Skeletal muscle satellite cell (primary cell): ENCODE measurements around the gene C19orf44.
A peak's percentile ranks its signal among the peaks of the same experiment; 100 is the strongest.
"Not testable (repeated sequence)": the region's sequence is repeated elsewhere in the genome, so short reads cannot be mapped to it uniquely, and the experiment has no call there.

ENCODE experiments used
- H3K27me3 ChIP-seq: 2 replicates; pipeline ENCODE4 v1.7.0; 2013; ENCODE audit warnings: low read length; ENCODE audit not compliant: control insufficient read depth, insufficient read depth
- H3K36me3 ChIP-seq: 2 replicates; pipeline ENCODE4 v1.7.0; 2013; ENCODE audit warnings: mild to moderate bottlenecking, control low read depth, low read length; ENCODE audit not compliant: insufficient read depth
- H3K4me1 ChIP-seq: 2 replicates; pipeline ENCODE4 v1.7.0; 2013; ENCODE audit warnings: low read length; ENCODE audit not compliant: control insufficient read depth, insufficient read depth
- H3K4me2 ChIP-seq: 2 replicates; pipeline ENCODE4 v1.7.0; 2013; ENCODE audit warnings: mild to moderate bottlenecking, low read length
- H3K4me3 ChIP-seq: 2 replicates; pipeline ENCODE4 v1.7.0; 2013; ENCODE audit warnings: low read length
- H3K9ac ChIP-seq: 2 replicates; pipeline ENCODE4 v1.7.0; 2013; ENCODE audit warnings: mild to moderate bottlenecking, low read depth, low read length, moderate library complexity
- H3K9me3 ChIP-seq: replicated peaks from 2 replicates; pipeline ENCODE4 v1.7.0; 2013; ENCODE audit warnings: mild to moderate bottlenecking, control low read depth, low read length

Gene C19orf44

GRCh38 chr19:16458391-16459341, 37.5 kb upstream of the C19orf44 start:
- Histone ChIP-seq H3K36me3 (no peaks in the 10 kb centered on the region), H3K27me3 (no peaks in the 10 kb centered on the region), H3K9ac (no peak overlapping the region), H3K4me1 (peaks cover 42% of the 10 kb centered on the region), H3K9me3 (no peaks in the 10 kb centered on the region), H3K4me3 (no peak overlapping the region), H3K4me2 (no peak overlapping the region)

DNA sequence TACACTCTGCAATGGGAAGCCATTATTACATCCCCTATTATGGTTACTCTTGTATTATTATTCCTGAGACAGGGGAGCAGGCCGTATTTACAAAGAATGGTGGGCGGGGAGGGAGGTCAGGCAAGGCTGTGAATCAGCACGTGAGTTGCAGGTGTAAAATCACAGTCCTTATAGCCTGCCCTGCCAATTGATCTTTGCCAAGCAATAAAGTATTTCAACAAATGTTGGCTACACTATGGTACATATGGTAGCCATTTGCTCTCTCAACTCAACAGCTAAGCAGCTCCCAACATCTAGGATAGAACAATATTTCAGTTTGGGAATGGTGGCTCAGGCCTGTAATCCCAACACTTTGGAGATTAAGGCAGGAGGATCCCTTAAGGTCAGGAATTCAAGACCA, 36.5 kb upstream of the C19orf44 start:
- Histone ChIP-seq H3K4me2 (no peak overlapping the region), H3K4me3 (no peak overlapping the region), H3K9me3 (no peaks in the 10 kb centered on the region), H3K36me3 (no peaks in the 10 kb centered on the region), H3K4me1 (peaks cover 46% of the 10 kb centered on the region), H3K27me3 (no peaks in the 10 kb centered on the region), H3K9ac (no peak overlapping the region)

GRCh38 chr19:16460454-16460853, 35.7 kb upstream of the C19orf44 start:
- H3K9ac ChIP-seq = no peak overlapping the region
- no peaks in the 10 kb centered on the region for H3K27me3 ChIP-seq
- no peak overlapping the region for H3K4me2 ChIP-seq
- H3K4me1 ChIP-seq = peaks cover 46% of the 10 kb centered on the region
- no peaks in the 10 kb centered on the region for H3K36me3 ChIP-seq
- H3K4me3 ChIP-seq = no peak overlapping the region
- no peaks in the 10 kb centered on the region for H3K9me3 ChIP-seq

DNA sequence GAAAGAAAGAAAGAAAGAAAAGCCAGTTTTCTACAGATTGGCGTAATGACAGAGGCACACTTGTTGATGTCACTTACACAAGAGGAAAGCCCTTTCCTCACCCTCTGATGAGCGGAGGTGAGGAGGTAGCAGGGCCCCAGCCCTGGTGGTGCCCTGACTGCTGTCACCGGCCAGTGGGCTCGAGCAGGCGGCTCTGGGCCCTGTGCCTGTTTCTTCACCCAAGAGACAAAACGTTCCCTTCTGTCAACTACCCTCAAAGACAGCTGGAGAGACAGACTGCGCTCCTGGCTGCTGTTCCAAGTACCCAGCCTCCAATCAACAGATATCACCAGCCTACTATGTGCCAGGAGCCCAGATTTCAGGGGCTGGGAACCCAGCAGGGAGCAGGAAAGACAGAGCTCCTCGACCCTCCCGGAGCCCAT, 34.6 kb upstream of the C19orf44 start:
- Histone ChIP-seq H3K4me2 (no peak overlapping the region), H3K9ac (no peak overlapping the region), H3K36me3 (no peaks in the 10 kb centered on the region), H3K9me3 (no peaks in the 10 kb centered on the region), H3K4me3 (no peak overlapping the region), H3K27me3 (no peaks in the 10 kb centered on the region), H3K4me1 (peaks cover 44% of the 10 kb centered on the region)

GRCh38 chr19:16462757-16463250, 33.4 kb upstream of the C19orf44 start:
- Histone ChIP-seq H3K36me3 (no peaks in the 10 kb centered on the region), H3K4me3 (no peak overlapping the region), H3K27me3 (no peaks in the 10 kb centered on the region), H3K4me2 (no peak overlapping the region), H3K9ac (no peak overlapping the region), H3K9me3 (no peaks in the 10 kb centered on the region), H3K4me1 (peaks cover 32% of the 10 kb centered on the region)

DNA sequence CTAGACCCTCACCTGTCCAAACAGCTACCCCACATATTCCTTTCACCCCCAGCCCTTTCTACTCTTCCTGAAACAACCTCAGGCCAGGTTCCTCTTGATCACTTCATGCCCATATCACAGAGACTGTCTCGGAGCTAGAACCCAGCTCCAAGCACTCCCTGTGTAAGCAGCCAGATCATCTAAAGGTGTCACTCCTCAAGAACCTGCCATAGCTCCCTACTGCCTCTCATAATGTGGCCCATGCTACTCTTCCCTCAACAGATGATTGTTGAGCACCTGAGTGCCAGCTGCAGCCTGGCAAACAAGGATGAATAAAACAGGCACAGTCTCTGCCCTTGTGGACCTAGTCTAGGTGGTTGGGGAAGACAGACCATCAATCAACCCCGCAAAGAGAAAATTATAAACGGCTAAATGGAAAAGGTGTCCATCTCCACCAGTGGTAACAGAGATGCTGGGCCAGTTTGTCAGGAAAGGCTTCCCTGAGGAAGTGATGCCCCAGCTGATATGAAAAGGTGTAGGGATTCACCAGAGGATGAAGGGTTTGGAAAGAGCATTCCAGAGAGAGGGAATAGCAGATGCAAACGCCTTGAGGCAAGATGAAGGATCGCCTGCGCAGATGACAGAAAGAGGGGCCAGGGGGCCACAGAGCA, 32.7 kb upstream of the C19orf44 start:
- no peak overlapping the region for H3K4me3 ChIP-seq
- H3K9ac ChIP-seq = no peak overlapping the region
- H3K4me2 ChIP-seq = peak overlapping the region; percentile 40
- no peaks in the 10 kb centered on the region for H3K9me3 ChIP-seq
- H3K36me3 ChIP-seq = no peaks in the 10 kb centered on the region
- peaks cover 29% of the 10 kb centered on the region for H3K4me1 ChIP-seq
- no peaks in the 10 kb centered on the region for H3K27me3 ChIP-seq

- peaks cover 29% of the 10 kb centered on the region for H3K4me1 ChIP-seq
- H3K4me3 ChIP-seq = no peak overlapping the region
- H3K9ac ChIP-seq = no peak overlapping the region
- no peaks in the 10 kb centered on the region for H3K9me3 ChIP-seq
- H3K27me3 ChIP-seq = no peaks in the 10 kb centered on the region
- no peaks in the 10 kb centered on the region for H3K36me3 ChIP-seq
- peak overlapping the region; percentile 40 for H3K4me2 ChIP-seq
Observed at GRCh38 chr19:16463991-16464575, 32.1 kb upstream of the C19orf44 start.

DNA sequence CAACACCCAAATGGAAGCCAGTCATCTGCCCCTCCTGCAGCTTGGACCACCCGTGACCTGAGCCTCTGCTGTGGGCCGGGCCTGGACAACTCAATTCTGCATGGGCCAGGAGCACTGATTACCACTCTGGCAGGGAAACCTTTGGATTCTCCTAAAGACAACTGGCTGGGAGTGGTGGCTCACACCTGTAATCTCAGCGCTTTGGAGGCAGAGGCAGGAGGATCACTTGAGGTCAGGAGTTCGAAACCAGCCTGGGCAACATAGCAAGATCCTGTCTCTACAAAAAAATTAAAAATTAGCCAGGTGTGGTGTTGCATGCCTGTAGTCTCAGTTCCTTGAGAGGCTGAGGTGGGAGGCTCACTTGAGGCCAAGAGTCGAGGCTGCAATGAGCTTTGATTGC, 31.0 kb upstream of the C19orf44 start:
- Histone ChIP-seq H3K4me2 (no peak overlapping the region), H3K4me3 (no peak overlapping the region), H3K9me3 (no peaks in the 10 kb centered on the region), H3K9ac (no peak overlapping the region), H3K4me1 (peaks cover 32% of the 10 kb centered on the region), H3K27me3 (no peaks in the 10 kb centered on the region), H3K36me3 (no peaks in the 10 kb centered on the region)

DNA sequence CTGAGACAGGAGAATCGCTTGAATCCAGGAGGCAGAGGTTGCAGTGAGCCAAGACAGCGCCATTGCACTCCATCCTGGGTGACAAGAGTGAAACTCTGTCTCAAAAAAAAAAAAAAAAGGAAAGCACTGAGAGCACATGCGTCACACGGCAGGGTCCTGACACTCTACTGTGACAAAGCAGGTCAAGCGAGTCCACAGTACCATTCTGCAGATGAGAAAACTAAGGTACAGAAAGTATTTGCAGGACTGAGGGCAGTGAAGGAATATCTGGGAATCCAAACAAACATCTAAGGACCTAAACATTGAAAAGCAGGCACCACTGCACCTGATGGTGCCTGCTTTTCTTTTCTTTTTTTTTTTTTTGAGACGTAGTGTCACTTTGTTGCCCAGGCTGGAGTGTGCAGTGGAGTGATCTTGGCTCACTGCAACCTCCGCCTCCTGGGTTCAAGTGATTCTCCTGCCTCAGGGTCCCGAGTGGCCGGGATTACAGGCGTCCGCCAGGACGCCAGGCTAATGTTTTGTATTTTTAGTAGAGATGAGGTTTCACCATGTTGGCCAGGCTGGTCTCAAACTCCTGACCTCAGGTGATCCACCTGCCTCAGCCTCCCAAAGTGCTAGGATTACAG, 29.3 kb upstream of the C19orf44 start:
- not testable (repeated sequence) for H3K4me3 ChIP-seq, H3K36me3 ChIP-seq
- peaks cover 33% of the 10 kb centered on the region for H3K4me1 ChIP-seq

GRCh38 chr19:16467581-16467980, 28.6 kb upstream of the C19orf44 start:
- Histone ChIP-seq H3K4me2 (no peak overlapping the region), H3K4me1 (peaks cover 37% of the 10 kb centered on the region), H3K36me3 (no peaks in the 10 kb centered on the region), H3K9me3 (no peaks in the 10 kb centered on the region), H3K9ac (no peak overlapping the region), H3K4me3 (no peak overlapping the region), H3K27me3 (no peaks in the 10 kb centered on the region)

More for the DNA sequence above, 29.3 kb upstream of the C19orf44 start:
- H3K4me2 ChIP-seq, H3K9me3 ChIP-seq, H3K27me3 ChIP-seq, H3K9ac ChIP-seq: not testable (repeated sequence)

GRCh38 chr19:16470541-16470910, 25.7 kb upstream of the C19orf44 start:
- H3K4me1 ChIP-seq = peaks cover 17% of the 10 kb centered on the region
- H3K9me3 ChIP-seq = no peaks in the 10 kb centered on the region
- H3K4me3 ChIP-seq = peak overlapping the region; percentile 94
- peak overlapping the region; percentile 99 for H3K4me2 ChIP-seq
- H3K27me3 ChIP-seq = no peaks in the 10 kb centered on the region
- H3K36me3 ChIP-seq = no peaks in the 10 kb centered on the region
- peak overlapping the region; percentile 90 for H3K9ac ChIP-seq
